ENCODE measurements around the gene MS4A6A. TPM values are rescaled to one million over a fixed set of nuclear protein-coding genes. Genes with fewer than 3 reads are reported as not detected.

Gene MS4A6A
- total and polyA plus RNA-seq, 9 of the 15 experiments (the other 6 are each of a cell fraction or from before 2014, with no cell fraction given): 0.57 to 9.5 (median 4.2) TPM

GRCh38 chr11:60127311-60127811 lies 55.5 kb downstream of the MS4A6A start (continued):
- TF ChIP-seq GTF2B (IDR thresholded peaks at IDR 0.05; ENCODE audit: extremely low read depth, insufficient read length) (no peak), FOXK2 (conservative IDR thresholded peaks at IDR 0.05 in 1 of 2, IDR thresholded peaks at IDR 0.05 in 1 of 2; ENCODE audit: low read depth in 2 of 2) (0 out of 4 replicates have a peak, but pooled peaks of 1 of the 2 experiments have one; percentile 27), ZNF444 (CRISPR knock-in tag; IDR thresholded peaks at IDR 0.05) (no peak), RBM34 (IDR thresholded peaks at IDR 0.05; ENCODE audit: borderline replicate concordance, insufficient read depth, low read length) (no peak), SPI1 (IDR thresholded peaks at IDR 0.05; ENCODE audit: borderline replicate concordance, low read depth, low read length) (no peak), GTF3C2 (IDR thresholded peaks at IDR 0.05; ENCODE audit: borderline replicate concordance, extremely low read depth, insufficient read length) (no peak), SIX5 (IDR thresholded peaks at IDR 0.05; ENCODE audit: borderline replicate concordance in 1 of 2, insufficient read depth in 1 of 2, low read depth in 1 of 2, low read length in 2 of 2) (no peak), NBN (IDR thresholded peaks at IDR 0.05; ENCODE audit: low read depth) (no peak), RBM15 (IDR thresholded peaks at IDR 0.05; ENCODE audit: insufficient read depth, low read length) (no peak), RAD51 (IDR thresholded peaks at IDR 0.05; ENCODE audit: borderline replicate concordance, low read depth) (no peak), ZBTB43 (CRISPR knock-in tag; IDR thresholded peaks at IDR 0.05) (no peak), TOE1 (IDR thresholded peaks at IDR 0.05; ENCODE audit: borderline replicate concordance) (peak; percentile 31; the same call in 1 of the 2 replicates), TOE1 (CRISPR knock-in tag; IDR thresholded peaks at IDR 0.05; ENCODE audit: borderline replicate concordance, low read depth) (no peak), ADNP (tag; IDR thresholded peaks at IDR 0.05) (no peak), ZNF431 (CRISPR knock-in tag; IDR thresholded peaks at IDR 0.05) (no peak), ZNF717 (CRISPR knock-in tag; IDR thresholded peaks at IDR 0.05) (no peak), HES1 (IDR thresholded peaks at IDR 0.05; ENCODE audit: low read depth) (no peak), SMARCE1 (IDR thresholded peaks at IDR 0.05) (peak; percentile 30; the same call in 1 of the 2 replicates), TAF9B (IDR thresholded peaks at IDR 0.05; ENCODE audit: partially characterized antibody) (no peak), TAL1 (IDR thresholded peaks at IDR 0.05) (no peak), BRCA1 (IDR thresholded peaks at IDR 0.05) (no peak), BRCA1 (CRISPR knock-in tag; IDR thresholded peaks at IDR 0.05) (no peak), CCNT2 (IDR thresholded peaks at IDR 0.05; ENCODE audit: borderline replicate concordance, extremely low read depth, insufficient read length, low read depth, low read length) (no peak), FOXP1 (CRISPR knock-in tag; IDR thresholded peaks at IDR 0.05) (no peak)

All from K562 (cell line).